K562 (cell line): Measurements from ENCODE around the gene IMPG2. TPM values are rescaled to one million over a fixed set of nuclear protein-coding genes. Genes with fewer than 3 reads are reported as not detected.

Experiments used
- ATAC-seq: fragments of 200-7000 bp; cut with Tn5 transposase; 3 replicates; pipeline ENCODE4 v1.9.1; 2020; ENCODE audit warnings: moderate library complexity
- BruUV-seq: library from RNA; stranded (reverse); fragments of 400-500 nt; replicated peaks from 2 replicates; lab custom pipeline; 2021; lab: Mats Ljungman, UMichigan
- CTCF ChIA-PET: fragments of 300-600 bp; formaldehyde crosslinking; extraction: SDS; loops from one replicate; lab custom pipeline; 2021; ENCODE audit warnings: low intra/inter-chr PET ratio; lab: Yijun Ruan, JAX
- POLR2A ChIA-PET: fragments of 300-600, 350-650 bp; sonication (Branson Sonifier 250); formaldehyde crosslinking; extraction: SDS; loops from one replicate; lab custom pipeline; 2021; ENCODE audit warnings: antibody characterized with exemption, inconsistent platforms; lab: Yijun Ruan, JAX
- DNase-seq, 4 experiments: peaks; one replicate each; pipeline versions ENCODE4 v3.0.0 to v3.0.0-alpha.2; 2011 to 2018; ENCODE audit warnings: low spot score in 3 of 4, mixed read lengths in 3 of 4; ENCODE audit errors: extremely low read depth in 1 of 4
- FAIRE-seq: peaks from 2 replicates; lab custom pipeline; 2011; peaks lifted over from hg19 to GRCh38; lab: Jason Lieb, UNC
- H2AFZ ChIP-seq: 2 replicates; pipeline ENCODE4 v1.6.0; 2011; ENCODE audit warnings: low read depth, low read length, control low read depth, inconsistent platforms
- H3K27ac ChIP-seq: fragments of 200-600 bp; 3 replicates; pipeline ENCODE4 v1.8.0; 2011; ENCODE audit warnings: low read depth, mild to moderate bottlenecking, control low read depth, inconsistent platforms, low read length, moderate library complexity, mixed read lengths; ENCODE audit errors: extremely low read depth
- H3K27me3 ChIP-seq, 2 experiments: fragments of 300-600 bp in 1 of 2; 2 replicates in 1 of 2; 3 replicates in 1 of 2; pipeline versions ENCODE4 v1.6.0 to v1.8.0; 2011; ENCODE audit warnings: inconsistent platforms in 2 of 2, low read length in 2 of 2, mild to moderate bottlenecking in 1 of 2, mixed read lengths in 1 of 2, moderate library complexity in 1 of 2; ENCODE audit not compliant: control insufficient read depth in 2 of 2, insufficient read depth in 2 of 2
- H3K36me3 ChIP-seq: fragments of 300-600 bp; 3 replicates; pipeline ENCODE4 v1.8.0; 2011; ENCODE audit warnings: mild to moderate bottlenecking, low read length, inconsistent platforms; ENCODE audit not compliant: control insufficient read depth, insufficient read depth
- H3K4me1 ChIP-seq, 2 experiments: fragments of 200-600 bp in 1 of 2; replicated peaks in 1 of 2; 2 replicates in 1 of 2; 3 replicates in 1 of 2; pipeline versions ENCODE4 v1.5.1 to v1.8.0; 2011; ENCODE audit warnings: inconsistent platforms in 2 of 2, low read length in 2 of 2, mild to moderate bottlenecking in 1 of 2, mixed read lengths in 1 of 2, moderate library complexity in 1 of 2; ENCODE audit not compliant: control insufficient read depth in 2 of 2, insufficient read depth in 2 of 2
- H3K4me2 ChIP-seq: 2 replicates; pipeline ENCODE4 v1.6.1; 2011; ENCODE audit warnings: low read length, control low read depth, inconsistent platforms, mixed read lengths; ENCODE audit not compliant: insufficient read depth
- H3K4me3 ChIP-seq: fragments of 200-600 bp; sonication (generic), shearing (Covaris generic); 2 replicates; pipeline ENCODE4 v1.5.1; 2016; ENCODE audit warnings: control low read depth, inconsistent platforms
- H3K79me2 ChIP-seq: fragments of 200-600 bp; 3 replicates; pipeline ENCODE4 v1.8.0; 2011; ENCODE audit warnings: low read length, inconsistent platforms; ENCODE audit not compliant: control insufficient read depth, insufficient read depth
- H3K9ac ChIP-seq, 2 experiments: 2 replicates each; pipeline versions ENCODE4 v1.6.0 to v1.6.1; 2011; ENCODE audit warnings: low read depth in 2 of 2, low read length in 2 of 2, control low read depth in 1 of 2, inconsistent platforms in 1 of 2, mild to moderate bottlenecking in 1 of 2, mixed read lengths in 1 of 2; ENCODE audit not compliant: insufficient read depth in 1 of 2
- H3K9me1 ChIP-seq: one replicate; pipeline ENCODE4 v1.6.0; 2011; ENCODE audit warnings: inconsistent platforms, mild to moderate bottlenecking, low read length, moderate library complexity; ENCODE audit not compliant: control insufficient read depth, insufficient read depth
- H3K9me3 ChIP-seq: replicated peaks from 2 replicates; pipeline ENCODE4 v1.5.1; 2011; ENCODE audit warnings: low read depth, low read length, inconsistent platforms; ENCODE audit not compliant: control insufficient read depth, insufficient read depth
- H4K20me1 ChIP-seq: replicated peaks from 2 replicates; pipeline ENCODE4 v1.6.1; 2011; ENCODE audit warnings: low read length, inconsistent platforms, mixed read lengths; ENCODE audit not compliant: control insufficient read depth, insufficient read depth
- HBP1 ChIP-seq: fragments of 450-650 bp; formaldehyde crosslinking; IDR thresholded peaks from 2 replicates; pipeline ENCODE4 v1.4.0; 2022; ENCODE audit warnings: missing genetic modification characterization
- MTF1 ChIP-seq: fragments of 250-450 bp; sonication (Bioruptor Pico); IDR thresholded peaks from 2 replicates; pipeline ENCODE4 v1.9.0; 2021; ENCODE audit warnings: moderate library complexity, mild to moderate bottlenecking, inconsistent platforms, borderline replicate concordance
- PBX2 ChIP-seq, 2 experiments: IDR thresholded peaks in 1 of 2; conservative IDR thresholded peaks in 1 of 2; 2 replicates each; pipeline ENCODE4 v1.6.1; 2016; ENCODE audit warnings: low read depth in 2 of 2, mild to moderate bottlenecking in 1 of 2, missing compliant biosample characterization in 1 of 2, missing genetic modification characterization in 1 of 2, moderate library complexity in 1 of 2
- U2AF2 ChIP-seq: fragments of 200-400 bp; formaldehyde crosslinking; optimal IDR thresholded peaks from 2 replicates; pipeline ENCODE3; 2017; ENCODE audit warnings: low read depth, mild to moderate bottlenecking, low read length
- in situ Hi-C: fragments of 300-500 bp; cut with MboI; formaldehyde crosslinking; loops from 4 replicates; pipeline ENCODE4 v1.15.0; 2018; ENCODE audit warnings: inconsistent platforms, mixed read lengths
- intact Hi-C: fragments of 100-400 bp; cut with micrococcal nuclease; formaldehyde crosslinking; loops from 2 replicates; pipeline ENCODE4 v1.14.2; 2022
- polyA plus RNA-seq, 8 experiments: library from polyadenylated mRNA; depleted of rRNA in 4 of 8; stranded (reverse) in 5 of 8; unstranded in 3 of 8; fragments of >200 nt; fragmentation: Nextera tagmentation in 2 of 8; fragmentation: Illumina TruSeq in 1 of 8; extraction: Ambion mirVana in 2 of 8; extraction: Trizol in 1 of 8; gene quantifications; 2 replicates each; pipeline versions ENCODE4 v1.2.1 to v1.2.3, GENCODE V29; 2011 to 2014; ENCODE audit warnings: inconsistent platforms in 1 of 8, missing spikeins in 1 of 8
- total RNA-seq, 7 experiments: library from RNA; depleted of rRNA in 6 of 7; stranded (reverse); fragments of >200 nt in 6 of 7; fragmentation: Illumina TruSeq in 2 of 7; extraction: Trizol in 2 of 7; gene quantifications; 2 replicates each; pipeline versions ENCODE4 v1.2.1 to v1.2.3, GENCODE V29; 2011 to 2021; ENCODE audit warnings: low replicate concordance in 1 of 7
- TF ChIP-seq, protein P1 (sequence below): sonication (generic); formaldehyde crosslinking; IDR thresholded peaks from 2 replicates; pipeline ENCODE4 v1.8.0; 2022; ENCODE audit warnings: mild to moderate bottlenecking, missing genetic modification reagents

IMPG2 gene
- total and polyA plus RNA-seq, 9 of the 15 experiments (the other 6 are each of a cell fraction or from before 2014, with no cell fraction given), result 0.04 to 0.36 (median 0.09) TPM

DNA sequence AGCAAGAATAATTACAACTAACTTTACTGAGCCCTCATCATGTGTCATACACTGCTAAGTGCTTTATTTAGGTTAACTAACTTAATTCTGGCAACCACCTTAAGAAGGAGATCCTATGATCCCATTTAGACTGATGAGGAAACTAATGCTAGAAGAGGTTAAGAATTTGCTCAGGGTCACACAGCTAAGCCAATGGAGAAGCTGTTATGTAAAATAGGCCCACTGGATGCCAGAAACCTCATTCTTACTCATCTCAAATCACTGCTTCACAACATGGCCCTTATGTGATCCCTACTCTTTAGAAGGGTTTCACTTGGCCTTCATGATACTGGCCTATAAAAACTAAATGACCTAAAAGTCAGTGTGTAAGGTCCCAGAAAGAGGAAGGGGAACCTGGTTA, 41.2 kb downstream of the IMPG2 start:
- Histone ChIP-seq H3K27ac (no peak overlapping the region), H2AFZ (no peak overlapping the region), H3K9me1 (no peaks in the 10 kb centered on the region), H4K20me1 (no peaks in the 10 kb centered on the region), H3K79me2 (no peaks in the 10 kb centered on the region), H3K27me3 (no peaks in the 10 kb centered on the region), H3K9ac (no peak overlapping the region), H3K4me2 (no peak overlapping the region), H3K9me3 (no peaks in the 10 kb centered on the region), H3K36me3 (no peaks in the 10 kb centered on the region)
- ATAC-seq, result no peak
- no peak for DNase-seq
- in situ Hi-C loops (no loop called here), intact Hi-C loops (no loop called here)
- FAIRE-seq, result no peak
- no TSS peak for BruUV-seq
- CTCF ChIA-PET, result no interaction called here
- TF ChIP-seq HBP1 (CRISPR knock-in tag), result no peak
- TF ChIP-seq, protein P1, sequence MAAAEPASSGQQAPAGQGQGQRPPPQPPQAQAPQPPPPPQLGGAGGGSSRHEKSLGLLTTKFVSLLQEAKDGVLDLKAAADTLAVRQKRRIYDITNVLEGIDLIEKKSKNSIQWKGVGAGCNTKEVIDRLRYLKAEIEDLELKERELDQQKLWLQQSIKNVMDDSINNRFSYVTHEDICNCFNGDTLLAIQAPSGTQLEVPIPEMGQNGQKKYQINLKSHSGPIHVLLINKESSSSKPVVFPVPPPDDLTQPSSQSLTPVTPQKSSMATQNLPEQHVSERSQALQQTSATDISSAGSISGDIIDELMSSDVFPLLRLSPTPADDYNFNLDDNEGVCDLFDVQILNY (CRISPR knock-in tag), result no peak
- TF ChIP-seq, all 486 proteins: peak for 0
- H3K4me1 ChIP-seq, result no peaks in the 10 kb centered on the region
- no peak overlapping the region for H3K4me3 ChIP-seq
- POLR2A ChIA-PET, result no interaction called here

DNA sequence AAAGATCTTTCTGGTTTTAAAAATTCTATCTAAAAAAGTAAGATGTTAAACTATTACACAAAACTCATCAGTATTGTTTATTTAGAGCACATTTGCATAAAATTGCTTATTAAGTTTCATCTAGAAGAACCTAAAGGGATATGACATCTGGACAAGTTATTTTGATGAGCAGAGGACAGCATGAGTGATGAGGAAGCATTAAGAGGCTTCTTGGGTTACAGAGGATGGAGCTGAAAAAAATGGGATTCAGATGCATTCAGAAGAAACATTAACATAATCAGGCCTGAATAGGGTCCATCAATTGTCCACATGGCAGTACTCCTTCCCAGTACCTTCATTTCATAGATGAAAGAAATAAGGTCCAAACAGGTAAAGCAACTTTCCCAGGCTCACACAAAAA, 41.6 kb downstream of the IMPG2 start:
- in situ Hi-C loops, result no loop called here
- Histone ChIP-seq H3K79me2 (no peaks in the 10 kb centered on the region), H3K4me2 (no peak overlapping the region), H4K20me1 (no peaks in the 10 kb centered on the region), H2AFZ (no peak overlapping the region), H3K9me1 (no peaks in the 10 kb centered on the region), H3K4me1 (no peaks in the 10 kb centered on the region), H3K9ac (no peak overlapping the region), H3K9me3 (no peaks in the 10 kb centered on the region), H3K27ac (no peak overlapping the region), H3K4me3 (no peak overlapping the region), H3K36me3 (no peaks in the 10 kb centered on the region), H3K27me3 (no peaks in the 10 kb centered on the region)
- ChIA-PET POLR2A (no interaction called here), CTCF (no interaction called here)
- BruUV-seq, result no TSS peak
- FAIRE-seq, result no peak
- intact Hi-C loops, result no loop called here
- TF ChIP-seq MTF1 (no peak), PBX2 (CRISPR knock-in tag; IDR thresholded peaks at IDR 0.05; ENCODE audit: low read depth) (no peak), PBX2 (tag; conservative IDR thresholded peaks at IDR 0.05; ENCODE audit: low read depth) (no peak), U2AF2 (no peak)
- no peak for DNase-seq
- ATAC-seq, result no peak
